Measurements from ENCODE around the gene ERC2. TPM values are rescaled to one million over a fixed set of nuclear protein-coding genes. Genes with fewer than 3 reads are reported as not detected.
A peak's percentile ranks its signal among the peaks of the same experiment; 100 is the strongest.

Gene ERC2
- total and polyA plus RNA-seq, 9 donors = 1.2 to 9.4 (median 5.4) TPM

DNA sequence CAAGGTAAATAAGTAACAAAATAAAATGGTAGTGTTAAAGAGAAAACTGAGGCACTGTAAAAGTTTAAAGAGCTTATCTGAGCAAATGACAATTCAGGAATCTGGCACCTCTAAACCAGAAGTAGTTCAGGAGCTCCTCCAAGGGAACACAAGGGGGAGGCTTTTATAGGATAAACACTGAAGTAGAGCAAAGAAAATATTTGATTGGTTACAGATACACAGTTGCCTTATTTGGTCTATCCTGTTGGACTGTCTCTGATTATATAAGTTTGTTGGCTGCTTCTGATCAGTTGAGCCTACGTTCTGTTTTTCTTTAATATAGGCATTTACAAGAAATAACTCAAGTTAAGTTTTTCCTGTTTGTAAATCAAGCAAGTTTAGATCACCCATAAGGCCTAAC lies 146.9 kb downstream of the ERC2 start:
- no peaks in the 10 kb centered on the region for H3K9me3 ChIP-seq
- no peak for DNase-seq
- no peak overlapping the region for H3K4me3 ChIP-seq
- 15 to 27% (median 22%) methylated on average over 1 of the region's 1 CpG for WGBS, 3 donors
- no peak overlapping the region for H3K27ac ChIP-seq
- intact Hi-C loops (cut with DNase I) = no loop called here
- no peaks in the 10 kb centered on the region for H3K36me3 ChIP-seq
- peaks cover 4% of the 10 kb centered on the region for H3K4me1 ChIP-seq (ENCODE audit: insufficient read depth)
- no peaks in the 10 kb centered on the region for H3K27me3 ChIP-seq
- TF ChIP-seq, protein P1, sequence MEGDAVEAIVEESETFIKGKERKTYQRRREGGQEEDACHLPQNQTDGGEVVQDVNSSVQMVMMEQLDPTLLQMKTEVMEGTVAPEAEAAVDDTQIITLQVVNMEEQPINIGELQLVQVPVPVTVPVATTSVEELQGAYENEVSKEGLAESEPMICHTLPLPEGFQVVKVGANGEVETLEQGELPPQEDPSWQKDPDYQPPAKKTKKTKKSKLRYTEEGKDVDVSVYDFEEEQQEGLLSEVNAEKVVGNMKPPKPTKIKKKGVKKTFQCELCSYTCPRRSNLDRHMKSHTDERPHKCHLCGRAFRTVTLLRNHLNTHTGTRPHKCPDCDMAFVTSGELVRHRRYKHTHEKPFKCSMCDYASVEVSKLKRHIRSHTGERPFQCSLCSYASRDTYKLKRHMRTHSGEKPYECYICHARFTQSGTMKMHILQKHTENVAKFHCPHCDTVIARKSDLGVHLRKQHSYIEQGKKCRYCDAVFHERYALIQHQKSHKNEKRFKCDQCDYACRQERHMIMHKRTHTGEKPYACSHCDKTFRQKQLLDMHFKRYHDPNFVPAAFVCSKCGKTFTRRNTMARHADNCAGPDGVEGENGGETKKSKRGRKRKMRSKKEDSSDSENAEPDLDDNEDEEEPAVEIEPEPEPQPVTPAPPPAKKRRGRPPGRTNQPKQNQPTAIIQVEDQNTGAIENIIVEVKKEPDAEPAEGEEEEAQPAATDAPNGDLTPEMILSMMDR (IDR thresholded peaks at IDR 0.05) = no peak
- TF ChIP-seq EP300 (IDR thresholded peaks at IDR 0.05) = no peak
- TF ChIP-seq POLR2A (IDR thresholded peaks at IDR 0.05) = no peak

DNA sequence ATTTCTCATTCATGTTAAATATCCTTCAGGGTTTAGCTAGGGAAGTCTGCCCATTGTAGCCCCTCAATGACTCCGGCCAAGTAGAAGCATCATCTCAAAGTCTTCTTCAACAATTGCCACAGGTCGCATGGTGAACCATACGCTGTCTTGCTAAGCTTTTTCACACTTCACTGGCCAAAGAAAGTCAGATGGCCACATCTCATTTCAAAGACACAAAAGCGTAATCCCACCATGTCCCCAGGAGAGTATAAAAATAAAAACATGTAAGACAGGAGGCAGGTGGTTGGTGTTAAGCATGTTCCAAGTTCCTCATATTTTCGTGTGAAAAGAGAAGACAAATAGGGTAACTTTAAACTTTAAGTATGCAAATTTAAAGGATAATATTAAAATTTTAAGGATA lies 147.4 kb downstream of the ERC2 start:
- WGBS, 3 donors = 51 to 58% (median 55%) methylated on average over 5 of the region's 5 CpGs
- no peak for DNase-seq
- Histone ChIP-seq H3K27me3 (no peaks in the 10 kb centered on the region), H3K36me3 (no peaks in the 10 kb centered on the region), H3K27ac (peak overlapping the region; percentile 21 to 23), H3K9me3 (no peaks in the 10 kb centered on the region), H3K4me1 (ENCODE audit: insufficient read depth) (peaks cover 4% of the 10 kb centered on the region), H3K4me3 (no peak overlapping the region)
- intact Hi-C loops (cut with DNase I) = no loop called here
- TF ChIP-seq POLR2A (IDR thresholded peaks at IDR 0.05) = no peak
- no peak for TF ChIP-seq EP300 (IDR thresholded peaks at IDR 0.05)
- TF ChIP-seq, protein P1 (IDR thresholded peaks at IDR 0.05) = no peak

DNA sequence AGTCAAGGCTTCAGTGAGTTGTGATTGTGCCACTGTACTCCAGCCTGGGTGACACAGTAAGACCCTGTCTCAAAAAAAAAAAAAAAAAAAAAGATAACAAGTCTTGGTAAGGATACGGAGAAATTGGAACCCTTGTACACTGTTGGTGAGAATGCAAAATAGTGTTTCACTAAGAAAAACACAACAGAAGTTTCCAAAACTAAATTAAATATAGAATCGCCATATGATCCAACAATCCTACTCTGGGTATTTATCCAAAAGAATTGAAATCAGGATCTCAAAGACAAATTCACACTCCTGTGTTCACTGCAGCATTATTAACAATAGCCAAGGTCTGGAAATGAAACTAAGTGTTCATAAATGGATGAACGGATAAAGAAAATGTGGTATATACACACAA lies 149.4 kb downstream of the ERC2 start:
- Histone ChIP-seq H3K27me3 (no peaks in the 10 kb centered on the region), H3K36me3 (no peaks in the 10 kb centered on the region), H3K4me3 (no peak overlapping the region), H3K27ac (no peak overlapping the region), H3K9me3 (no peaks in the 10 kb centered on the region), H3K4me1 (ENCODE audit: insufficient read depth) (peaks cover 6% of the 10 kb centered on the region)
- WGBS, 3 donors = 84 to 89% (median 88%) methylated on average over 3 of the region's 3 CpGs
- DNase-seq = no peak
- intact Hi-C loops (cut with DNase I) = no loop called here
- TF ChIP-seq, protein P1 (IDR thresholded peaks at IDR 0.05) = no peak
- TF ChIP-seq POLR2A (IDR thresholded peaks at IDR 0.05) (no peak), EP300 (IDR thresholded peaks at IDR 0.05) (no peak)

DNA sequence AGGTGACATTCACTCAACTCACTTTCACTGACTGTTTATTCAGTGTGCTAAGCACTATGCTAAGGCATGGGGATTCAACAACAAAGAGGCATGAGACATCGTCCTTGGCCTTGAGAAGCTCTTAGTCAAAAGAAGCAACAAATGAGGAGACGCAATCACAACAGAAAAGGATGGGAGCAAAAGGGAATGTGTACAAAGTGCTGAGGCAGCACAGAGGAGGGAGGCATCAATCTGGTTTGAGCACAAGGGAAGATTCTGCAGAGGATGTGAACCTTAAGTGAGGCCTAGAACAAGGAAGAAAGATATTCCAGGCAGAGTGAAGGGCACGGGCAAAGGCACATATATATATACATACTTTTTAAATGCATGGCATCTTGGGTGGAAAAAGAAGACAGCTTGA lies 151.3 kb downstream of the ERC2 start:
- Histone ChIP-seq H3K4me1 (ENCODE audit: insufficient read depth) (peaks cover 3% of the 10 kb centered on the region), H3K27ac (no peak overlapping the region), H3K9me3 (no peaks in the 10 kb centered on the region), H3K36me3 (no peaks in the 10 kb centered on the region), H3K27me3 (no peaks in the 10 kb centered on the region), H3K4me3 (no peak overlapping the region)
- no peak for DNase-seq
- TF ChIP-seq POLR2A (IDR thresholded peaks at IDR 0.05) = no peak
- TF ChIP-seq EP300 (IDR thresholded peaks at IDR 0.05) = no peak
- TF ChIP-seq, protein P1 (IDR thresholded peaks at IDR 0.05) = no peak
- 24 to 57% (median 25%) methylated on average over 3 of the region's 3 CpGs for WGBS, 3 donors
- intact Hi-C loops (cut with DNase I) = no loop called here

All from ovary (tissue), 9 donors.